GM23248 (cell line): ENCODE data around the gene PIK3R5. TPM values are rescaled to one million over a fixed set of nuclear protein-coding genes. Genes with fewer than 3 reads are reported as not detected.

Experiments used
- DNase-seq: peaks from one replicate; pipeline ENCODE4 v3.0.0-alpha.2; 2015
- H2AFZ ChIP-seq: fragments of 200-600 bp; sonication (generic); 2 replicates; pipeline ENCODE4 v1.6.1; 2016; ENCODE audit warnings: antibody characterized with exemption
- H3F3A ChIP-seq: fragments of 200-600 bp; sonication (generic); 2 replicates; pipeline ENCODE4 v1.6.1; 2016; ENCODE audit warnings: mild to moderate bottlenecking, antibody characterized with exemption, mixed run types; ENCODE audit not compliant: insufficient read depth
- H3K27ac ChIP-seq: fragments of 200-600 bp; sonication (generic); 2 replicates; pipeline ENCODE4 v1.5.1; 2016; ENCODE audit warnings: mild to moderate bottlenecking
- H3K27me3 ChIP-seq: fragments of 200-600 bp; sonication (generic); replicated peaks from 2 replicates; pipeline ENCODE4 v1.6.1; 2016; ENCODE audit warnings: mild to moderate bottlenecking; ENCODE audit not compliant: insufficient read depth
- H3K36me3 ChIP-seq: fragments of 200-600 bp; sonication (generic); 2 replicates; pipeline ENCODE4 v1.6.1; 2016; ENCODE audit warnings: low read depth, mild to moderate bottlenecking
- H3K4me1 ChIP-seq: fragments of 200-600 bp; sonication (generic); 2 replicates; pipeline ENCODE4 v1.6.1; 2016; ENCODE audit warnings: mild to moderate bottlenecking; ENCODE audit not compliant: insufficient read depth
- H3K4me2 ChIP-seq: fragments of 200-600 bp; sonication (generic); one replicate; pipeline ENCODE4 v1.6.1; 2016; ENCODE audit warnings: mild to moderate bottlenecking; ENCODE audit not compliant: unreplicated experiment
- H3K4me3 ChIP-seq: fragments of 200-600 bp; sonication (generic); 2 replicates; pipeline ENCODE4 v1.5.1; 2016; ENCODE audit warnings: mild to moderate bottlenecking
- H3K79me2 ChIP-seq: fragments of 200-600 bp; sonication (generic); 2 replicates; pipeline ENCODE4 v1.6.1; 2016; ENCODE audit warnings: mild to moderate bottlenecking; ENCODE audit not compliant: insufficient read depth
- H3K9ac ChIP-seq: fragments of 200-600 bp; sonication (generic); 2 replicates; pipeline ENCODE4 v1.6.1; 2016; ENCODE audit warnings: mild to moderate bottlenecking
- H3K9me2 ChIP-seq: fragments of 200-600 bp; sonication (generic); 2 replicates; pipeline ENCODE4 v1.6.1; 2016; ENCODE audit warnings: mixed run types, mild to moderate bottlenecking, moderate library complexity; ENCODE audit not compliant: insufficient read depth
- H3K9me3 ChIP-seq: fragments of 200-600 bp; sonication (generic); one replicate; pipeline ENCODE4 v1.6.1; 2017; ENCODE audit warnings: low read depth
- H4K20me1 ChIP-seq: fragments of 200-600 bp; sonication (generic); 2 replicates; pipeline ENCODE4 v1.6.0; 2016; ENCODE audit not compliant: insufficient read depth
- EZH2 ChIP-seq: fragments of 200-600 bp; sonication (generic); IDR thresholded peaks from 2 replicates; pipeline ENCODE4 v1.6.1; 2018; ENCODE audit warnings: antibody characterized with exemption, mild to moderate bottlenecking; ENCODE audit not compliant: insufficient read depth, poor library complexity, severe bottlenecking
- EZH2phosphoT487 ChIP-seq: fragments of 200-600 bp; sonication (generic); IDR thresholded peaks from 2 replicates; pipeline ENCODE4 v1.6.1; 2018; ENCODE audit warnings: antibody characterized with exemption, moderate library complexity, mild to moderate bottlenecking, low read depth; ENCODE audit not compliant: insufficient read depth
- WGBS, 2 experiments: methylation state at CpG; one replicate each; pipeline ENCODE4 v1.1.6; 2015 to 2017; ENCODE audit warnings: low lambda C conversion rate in 2 of 2, low coverage in 1 of 2; ENCODE audit errors: missing lambda C conversion rate in 2 of 2; 5-methylcytosine and 5-hydroxymethylcytosine counted together
- in situ Hi-C: fragments of 300-500 bp; cut with MboI; formaldehyde crosslinking; loops from 2 replicates; pipeline ENCODE4 v1.15.0; 2020
- polyA plus RNA-seq: library from polyadenylated mRNA; unstranded; fragments of >200 nt; fragmentation: Nextera tagmentation; extraction: Ambion mirVana; gene quantifications from 2 replicates; pipeline ENCODE4 v1.2.1, GENCODE V29; 2016
- total RNA-seq: library from RNA; depleted of rRNA; stranded (reverse); fragments of >200 nt; shearing (Covaris generic); gene quantifications from 2 replicates; pipeline ENCODE4 v1.2.3, GENCODE V29; 2014

PIK3R5 gene
- total and polyA plus RNA-seq, 2 experiments from 2014 or later, result 0.11 TPM; not detected in 1

DNA sequence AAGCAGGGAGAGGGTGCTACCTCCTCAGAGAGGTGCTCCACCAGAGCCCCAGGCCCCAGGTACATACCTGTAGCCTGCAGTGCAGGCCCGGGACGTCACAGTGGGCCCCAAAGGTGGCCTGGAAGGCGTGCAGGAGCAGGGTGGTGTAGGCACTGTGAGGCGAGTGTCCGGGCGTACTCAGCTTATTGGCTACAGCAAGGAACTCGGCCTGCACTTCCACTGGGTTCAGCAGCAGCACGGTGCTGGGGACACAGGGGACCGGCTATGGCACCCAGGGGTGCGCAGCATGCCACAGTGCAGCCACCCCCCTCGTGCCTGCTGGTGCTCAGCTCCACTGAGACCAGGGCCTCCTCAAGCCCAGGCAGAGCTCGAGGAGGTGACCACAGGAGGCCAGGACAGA is 74.8 kb downstream of the PIK3R5 start:
- no peaks in the 10 kb centered on the region for H3F3A ChIP-seq
- H3K9me2 ChIP-seq, result no peaks in the 10 kb centered on the region
- H3K4me1 ChIP-seq, result no peaks in the 10 kb centered on the region
- in situ Hi-C loops, result no loop called here
- WGBS, 2 experiments, result 75 to 85% methylated on average over 11 of the region's 12 CpGs
- no peak overlapping the region for H3K4me2 ChIP-seq
- no peak overlapping the region for H3K4me3 ChIP-seq
- H3K79me2 ChIP-seq, result no peaks in the 10 kb centered on the region
- no peaks in the 10 kb centered on the region for H3K36me3 ChIP-seq
- no peaks in the 10 kb centered on the region for H4K20me1 ChIP-seq
- H3K9me3 ChIP-seq, result no peaks in the 10 kb centered on the region
- no peak overlapping the region for H3K9ac ChIP-seq
- no peak for DNase-seq
- H3K27ac ChIP-seq, result no peak overlapping the region
- no peak overlapping the region for H2AFZ ChIP-seq
- no peaks in the 10 kb centered on the region for H3K27me3 ChIP-seq
- TF ChIP-seq EZH2, result no peak

DNA sequence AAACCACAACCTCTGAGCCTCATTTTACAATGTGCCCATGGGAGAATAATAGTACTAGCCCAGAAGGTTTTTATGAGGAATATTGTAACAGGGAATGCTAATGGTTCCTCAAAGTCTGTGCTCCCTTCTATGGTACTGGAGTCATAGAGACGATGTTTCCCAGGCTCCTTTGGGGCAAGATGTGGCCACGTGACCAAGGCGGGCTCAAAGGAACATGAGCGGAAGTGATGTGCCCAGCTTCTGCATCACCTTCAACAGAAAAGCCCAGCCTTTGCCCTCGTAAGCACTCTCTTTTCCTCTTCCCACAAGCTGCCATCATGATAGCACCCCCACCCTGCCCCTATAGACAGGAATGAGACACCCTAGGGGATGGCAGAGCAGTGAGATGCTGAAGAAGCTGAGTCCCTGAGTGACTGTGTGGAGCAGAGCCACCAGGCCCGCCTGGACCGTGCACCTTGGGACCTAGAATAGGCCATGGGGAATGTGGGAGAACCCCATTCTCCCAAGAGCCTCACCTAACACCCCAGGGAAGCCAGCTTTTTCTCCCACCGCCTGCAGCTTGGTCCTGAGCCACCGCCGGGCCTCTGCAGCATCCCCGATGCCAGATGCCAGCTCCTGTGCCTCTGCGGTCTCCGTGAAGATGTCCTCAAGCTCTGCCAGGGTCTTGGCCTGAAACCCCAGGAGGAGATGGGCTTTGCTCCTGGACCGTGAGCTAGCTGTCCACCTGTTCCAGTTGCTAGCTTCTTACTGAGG is 75.9 kb downstream of the PIK3R5 start:
- no peaks in the 10 kb centered on the region for H3K9me3 ChIP-seq
- H3K4me1 ChIP-seq, result no peaks in the 10 kb centered on the region
- no peak overlapping the region for H3K4me2 ChIP-seq
- H3K9me2 ChIP-seq, result no peaks in the 10 kb centered on the region
- H4K20me1 ChIP-seq, result no peaks in the 10 kb centered on the region
- no peak overlapping the region for H2AFZ ChIP-seq
- H3K36me3 ChIP-seq, result no peaks in the 10 kb centered on the region
- DNase-seq, result no peak
- TF ChIP-seq EZH2phosphoT487 (no peak), EZH2 (no peak)
- in situ Hi-C loops, result no loop called here
- H3K79me2 ChIP-seq, result no peaks in the 10 kb centered on the region
- no peaks in the 10 kb centered on the region for H3K27me3 ChIP-seq
- H3K9ac ChIP-seq, result no peak overlapping the region
- WGBS, 2 experiments, result 87 to 90% methylated on average over 13 to 14 of the region's 14 CpGs
- no peak overlapping the region for H3K4me3 ChIP-seq
- no peak overlapping the region for H3K27ac ChIP-seq
- no peaks in the 10 kb centered on the region for H3F3A ChIP-seq

DNA sequence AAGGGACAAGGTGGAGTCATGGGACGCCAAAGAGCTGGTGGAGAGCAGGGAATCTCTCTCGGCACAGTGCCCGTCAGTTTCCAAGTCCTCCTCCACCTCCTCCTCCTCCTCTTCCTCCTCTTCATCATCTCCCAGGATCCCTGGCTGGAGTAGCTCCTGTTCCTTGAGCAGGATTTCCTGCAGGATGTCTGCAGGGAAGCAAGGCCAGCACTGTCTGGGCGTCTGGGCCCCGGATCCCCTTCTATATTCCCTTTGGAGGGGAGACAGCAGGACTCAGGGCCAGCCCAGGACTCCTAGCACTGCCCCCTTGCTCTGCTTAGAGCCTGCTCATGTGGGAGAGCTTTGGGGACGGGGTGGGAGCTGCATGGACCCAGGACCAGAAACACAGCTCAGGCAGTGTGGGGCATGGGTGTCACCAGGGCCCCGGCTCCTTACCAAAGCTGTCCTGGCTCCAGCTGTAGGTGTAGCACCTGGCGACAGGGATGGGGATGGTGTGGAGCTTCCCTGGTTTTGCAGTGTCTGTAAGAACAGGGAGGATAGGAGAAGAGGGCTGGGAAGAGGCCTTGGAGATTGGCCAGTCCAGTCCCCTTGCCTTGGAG is 76.7 kb downstream of the PIK3R5 start:
- no peaks in the 10 kb centered on the region for H3F3A ChIP-seq
- no peak overlapping the region for H3K9ac ChIP-seq
- H2AFZ ChIP-seq, result 0 out of 2 replicates have a peak overlapping the region, but pooled peaks have one; percentile 25
- no peaks in the 10 kb centered on the region for H3K9me2 ChIP-seq
- WGBS, 2 experiments, result 62 to 64% methylated on average over 8 of the region's 8 CpGs
- in situ Hi-C loops, result no loop called here
- no peaks in the 10 kb centered on the region for H3K27me3 ChIP-seq
- H3K79me2 ChIP-seq, result no peaks in the 10 kb centered on the region
- no peaks in the 10 kb centered on the region for H3K9me3 ChIP-seq
- no peak for TF ChIP-seq EZH2phosphoT487
- TF ChIP-seq EZH2, result no peak
- H3K27ac ChIP-seq, result no peak overlapping the region
- no peak for DNase-seq
- H4K20me1 ChIP-seq, result no peaks in the 10 kb centered on the region
- H3K36me3 ChIP-seq, result no peaks in the 10 kb centered on the region
- no peaks in the 10 kb centered on the region for H3K4me1 ChIP-seq
- no peak overlapping the region for H3K4me3 ChIP-seq
- H3K4me2 ChIP-seq, result no peak overlapping the region

DNA sequence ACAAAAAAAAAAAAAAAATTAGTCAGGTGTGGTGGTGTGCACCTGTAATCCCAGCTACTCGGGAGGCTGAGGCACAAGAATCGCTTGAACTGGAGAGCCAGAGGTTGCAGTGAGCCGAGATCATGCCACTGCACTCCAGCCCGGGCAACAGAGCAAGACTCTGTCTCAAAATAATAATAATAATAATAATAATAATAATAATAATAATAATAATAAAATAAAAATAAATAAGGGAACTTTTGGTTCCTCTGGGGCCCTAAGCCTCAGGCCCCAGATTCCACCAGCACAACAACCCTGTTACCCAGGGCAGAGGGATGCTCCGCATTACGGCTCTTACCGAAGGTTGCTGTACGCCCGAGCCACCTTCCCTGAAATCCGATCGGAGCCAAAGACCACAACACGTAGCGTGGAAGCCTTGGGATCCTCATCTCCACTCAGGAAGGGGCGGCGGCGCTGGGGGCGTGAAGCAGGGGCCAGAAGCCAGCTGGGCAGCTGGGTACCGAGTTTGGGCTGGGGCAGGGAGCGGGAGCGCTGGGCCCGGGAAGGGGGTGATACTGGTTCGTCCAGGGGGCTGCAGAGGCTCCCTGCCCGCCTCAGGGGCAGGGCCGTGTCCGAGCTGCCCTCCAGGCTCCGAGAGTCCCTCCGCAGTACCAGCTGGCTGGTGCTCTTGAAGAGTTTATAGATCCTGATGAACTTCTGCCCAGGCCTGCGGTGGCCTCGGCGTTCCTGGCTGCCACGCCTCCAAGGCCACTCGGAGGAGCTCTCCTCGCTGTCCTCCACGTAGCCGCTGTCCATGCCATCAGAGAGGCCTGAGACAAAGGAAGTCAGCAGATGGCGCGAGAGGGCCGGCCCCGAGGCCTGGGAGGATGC is 77.4 kb downstream of the PIK3R5 start:
- in situ Hi-C loops, result no loop called here
- H3F3A ChIP-seq, result no peaks in the 10 kb centered on the region
- H3K27me3 ChIP-seq, result no peaks in the 10 kb centered on the region
- no peaks in the 10 kb centered on the region for H4K20me1 ChIP-seq
- TF ChIP-seq EZH2 (no peak), EZH2phosphoT487 (no peak)
- no peak overlapping the region for H3K9ac ChIP-seq
- peak; percentile 68 for DNase-seq
- H3K4me1 ChIP-seq, result no peaks in the 10 kb centered on the region
- H2AFZ ChIP-seq, result 0 out of 2 replicates have a peak overlapping the region, but pooled peaks have one; percentile 25
- no peak overlapping the region for H3K4me2 ChIP-seq
- no peaks in the 10 kb centered on the region for H3K36me3 ChIP-seq
- no peak overlapping the region for H3K4me3 ChIP-seq
- no peak overlapping the region for H3K27ac ChIP-seq
- no peaks in the 10 kb centered on the region for H3K79me2 ChIP-seq
- no peaks in the 10 kb centered on the region for H3K9me3 ChIP-seq
- H3K9me2 ChIP-seq, result no peaks in the 10 kb centered on the region
- 63 to 68% methylated on average over 29 to 36 of the region's 39 CpGs for WGBS, 2 experiments
